GM06990 (cell line): ENCODE results near the gene TNNT3.

Experiments
- DNase-seq: peaks from one replicate; pipeline ENCODE4 v3.0.0-alpha.2; 2011; ENCODE audit not compliant: insufficient read length; ENCODE audit errors: extremely low read depth
- H3K27me3 ChIP-seq: replicated peaks from 2 replicates; pipeline ENCODE4 v1.6.0; 2011; ENCODE audit warnings: low read length; ENCODE audit not compliant: control insufficient read depth, insufficient read depth
- H3K36me3 ChIP-seq: 2 replicates; pipeline ENCODE4 v1.5.1; 2011; ENCODE audit warnings: low read length; ENCODE audit not compliant: control insufficient read depth, insufficient read depth
- H3K4me3 ChIP-seq: replicated peaks from 2 replicates; pipeline ENCODE4 v1.5.1; 2011; ENCODE audit warnings: low read depth, mild to moderate bottlenecking, control low read depth, low read length
- TF ChIP-seq, protein P1 (sequence below): IDR thresholded peaks from 2 replicates; pipeline ENCODE4 v1.5.1; 2011; ENCODE audit warnings: low read length, control low read depth, mild to moderate bottlenecking, inconsistent platforms; ENCODE audit not compliant: insufficient read depth, poor library complexity, severe bottlenecking

TNNT3 gene

DNA sequence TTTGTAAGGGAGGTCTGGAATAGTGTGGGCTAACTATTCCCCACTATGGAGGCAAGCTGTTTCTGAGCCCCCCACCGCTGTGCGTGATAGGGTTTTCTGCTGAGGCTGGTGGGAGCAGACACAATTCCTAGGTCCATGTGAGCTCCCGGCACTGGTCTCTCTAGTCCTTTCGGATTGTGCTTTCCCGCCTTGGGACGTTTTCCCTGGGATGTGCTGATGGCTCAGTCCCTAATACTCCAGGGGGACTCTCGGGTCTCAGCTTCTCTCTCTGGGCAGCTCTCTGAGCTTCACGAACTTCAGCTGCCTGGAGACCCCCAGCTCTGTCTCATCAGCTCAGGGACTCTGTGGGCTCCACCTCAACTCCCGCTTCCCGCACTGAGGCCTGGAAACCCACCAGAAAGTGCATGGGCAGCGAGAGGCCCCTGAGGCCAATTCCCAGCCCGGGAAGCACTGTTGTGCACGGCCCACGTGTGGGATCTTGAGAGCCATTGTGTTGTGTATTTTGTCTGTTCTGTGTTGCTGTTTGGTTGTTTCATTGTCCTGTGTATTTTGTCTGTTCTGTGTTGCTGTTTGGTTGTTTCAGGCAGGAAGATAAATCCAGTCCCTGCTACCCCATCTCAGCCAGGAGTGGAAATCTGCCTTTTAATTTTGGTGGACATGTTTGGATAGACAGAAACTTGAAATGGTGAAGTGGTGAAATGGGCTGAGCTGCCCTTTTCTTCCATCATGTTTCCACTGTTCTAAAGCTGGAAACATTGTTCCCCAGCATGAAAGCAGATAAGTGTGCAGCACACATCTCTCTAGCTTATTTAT, 12.7 kb upstream of the TNNT3 start:
- H3K27me3 ChIP-seq: 0 out of 2 replicates have a peak, but pooled peaks cover 1% of the 10 kb centered on the region
- no peak for DNase-seq
- no peaks in the 10 kb centered on the region for H3K36me3 ChIP-seq
- TF ChIP-seq, protein P1, sequence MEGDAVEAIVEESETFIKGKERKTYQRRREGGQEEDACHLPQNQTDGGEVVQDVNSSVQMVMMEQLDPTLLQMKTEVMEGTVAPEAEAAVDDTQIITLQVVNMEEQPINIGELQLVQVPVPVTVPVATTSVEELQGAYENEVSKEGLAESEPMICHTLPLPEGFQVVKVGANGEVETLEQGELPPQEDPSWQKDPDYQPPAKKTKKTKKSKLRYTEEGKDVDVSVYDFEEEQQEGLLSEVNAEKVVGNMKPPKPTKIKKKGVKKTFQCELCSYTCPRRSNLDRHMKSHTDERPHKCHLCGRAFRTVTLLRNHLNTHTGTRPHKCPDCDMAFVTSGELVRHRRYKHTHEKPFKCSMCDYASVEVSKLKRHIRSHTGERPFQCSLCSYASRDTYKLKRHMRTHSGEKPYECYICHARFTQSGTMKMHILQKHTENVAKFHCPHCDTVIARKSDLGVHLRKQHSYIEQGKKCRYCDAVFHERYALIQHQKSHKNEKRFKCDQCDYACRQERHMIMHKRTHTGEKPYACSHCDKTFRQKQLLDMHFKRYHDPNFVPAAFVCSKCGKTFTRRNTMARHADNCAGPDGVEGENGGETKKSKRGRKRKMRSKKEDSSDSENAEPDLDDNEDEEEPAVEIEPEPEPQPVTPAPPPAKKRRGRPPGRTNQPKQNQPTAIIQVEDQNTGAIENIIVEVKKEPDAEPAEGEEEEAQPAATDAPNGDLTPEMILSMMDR: no peak
- H3K4me3 ChIP-seq: no peak overlapping the region

DNA sequence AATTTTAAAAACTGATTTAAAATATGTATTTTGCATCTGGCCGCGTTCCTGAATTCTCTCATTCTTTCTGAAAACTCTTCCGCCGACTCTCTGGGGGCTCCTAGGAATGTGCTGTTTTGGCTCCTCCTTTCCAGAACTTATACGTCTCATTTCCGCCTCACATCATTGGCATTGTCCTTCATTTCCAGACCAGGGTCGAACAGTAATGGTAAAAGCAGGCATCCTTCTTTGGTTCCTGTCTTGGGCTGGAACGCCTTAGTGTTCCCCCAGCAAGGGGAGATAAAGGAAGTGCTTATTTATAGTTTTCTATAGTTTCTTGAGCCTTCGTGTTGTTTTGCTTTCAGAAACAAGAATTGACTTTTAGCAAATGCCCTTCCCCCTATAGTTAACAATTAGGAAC, 10.9 kb upstream of the TNNT3 start:
- no peak for DNase-seq
- H3K4me3 ChIP-seq: no peak overlapping the region
- TF ChIP-seq, protein P1: no peak
- no peaks in the 10 kb centered on the region for H3K36me3 ChIP-seq
- H3K27me3 ChIP-seq: peaks cover 1% of the 10 kb centered on the region; the same call in 1 of the 2 replicates

DNA sequence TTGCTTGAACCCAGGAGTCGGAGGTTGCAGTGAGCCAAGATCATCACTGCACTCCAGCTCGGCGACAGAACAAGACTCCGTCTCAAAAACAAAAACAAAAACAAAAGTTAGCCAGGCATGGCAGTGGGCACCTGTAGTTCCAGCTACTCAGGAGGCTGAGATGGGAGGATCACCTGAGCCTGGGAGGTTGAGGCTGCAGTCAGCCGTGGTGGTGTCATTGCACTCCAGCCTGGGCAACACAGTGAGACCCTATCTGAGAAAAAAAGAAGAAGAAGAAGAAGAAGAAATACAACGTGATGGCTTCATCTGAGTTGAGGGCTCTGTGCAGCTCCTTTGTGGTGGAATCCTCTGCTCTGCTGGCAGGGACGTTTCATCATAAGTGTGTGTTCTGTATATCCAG, 10.0 kb upstream of the TNNT3 start:
- Histone ChIP-seq H3K36me3 (no peaks in the 10 kb centered on the region), H3K27me3 (peaks cover 1% of the 10 kb centered on the region; the same call in 1 of the 2 replicates), H3K4me3 (no peak overlapping the region)
- DNase-seq: no peak
- TF ChIP-seq, protein P1: no peak

DNA sequence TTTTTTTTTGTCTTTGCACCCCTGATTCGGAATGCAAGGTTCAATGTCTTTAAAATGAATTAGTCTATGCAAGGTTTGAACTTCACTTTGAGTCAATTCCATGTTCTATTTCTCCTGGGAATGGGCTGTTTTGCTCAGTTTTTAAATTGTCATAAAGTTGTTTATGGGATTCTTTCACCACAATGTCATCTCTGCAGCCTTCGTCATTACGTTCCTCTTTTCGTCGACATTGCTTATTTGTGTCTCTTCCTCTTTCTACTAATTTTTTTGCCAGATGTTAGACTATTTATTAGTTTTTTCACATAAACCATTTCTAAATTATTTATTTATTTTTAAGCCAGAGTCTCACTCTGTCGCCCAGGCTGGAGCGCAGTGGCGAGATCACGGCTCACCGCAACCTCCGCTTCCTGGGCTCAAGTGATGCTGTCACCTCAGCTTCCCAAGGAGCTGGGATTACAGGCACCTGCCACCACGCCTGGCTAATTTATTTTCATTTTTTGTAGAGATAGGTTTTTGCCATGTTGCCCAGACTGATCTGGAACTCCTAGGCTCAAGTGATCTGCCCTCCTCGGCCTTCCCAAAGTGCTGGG, 7.1 kb upstream of the TNNT3 start:
- no peaks in the 10 kb centered on the region for H3K36me3 ChIP-seq
- H3K4me3 ChIP-seq: no peak overlapping the region
- DNase-seq: no peak
- no peaks in the 10 kb centered on the region; the same call in 1 of the 2 replicates for H3K27me3 ChIP-seq
- TF ChIP-seq, protein P1: no peak

DNA sequence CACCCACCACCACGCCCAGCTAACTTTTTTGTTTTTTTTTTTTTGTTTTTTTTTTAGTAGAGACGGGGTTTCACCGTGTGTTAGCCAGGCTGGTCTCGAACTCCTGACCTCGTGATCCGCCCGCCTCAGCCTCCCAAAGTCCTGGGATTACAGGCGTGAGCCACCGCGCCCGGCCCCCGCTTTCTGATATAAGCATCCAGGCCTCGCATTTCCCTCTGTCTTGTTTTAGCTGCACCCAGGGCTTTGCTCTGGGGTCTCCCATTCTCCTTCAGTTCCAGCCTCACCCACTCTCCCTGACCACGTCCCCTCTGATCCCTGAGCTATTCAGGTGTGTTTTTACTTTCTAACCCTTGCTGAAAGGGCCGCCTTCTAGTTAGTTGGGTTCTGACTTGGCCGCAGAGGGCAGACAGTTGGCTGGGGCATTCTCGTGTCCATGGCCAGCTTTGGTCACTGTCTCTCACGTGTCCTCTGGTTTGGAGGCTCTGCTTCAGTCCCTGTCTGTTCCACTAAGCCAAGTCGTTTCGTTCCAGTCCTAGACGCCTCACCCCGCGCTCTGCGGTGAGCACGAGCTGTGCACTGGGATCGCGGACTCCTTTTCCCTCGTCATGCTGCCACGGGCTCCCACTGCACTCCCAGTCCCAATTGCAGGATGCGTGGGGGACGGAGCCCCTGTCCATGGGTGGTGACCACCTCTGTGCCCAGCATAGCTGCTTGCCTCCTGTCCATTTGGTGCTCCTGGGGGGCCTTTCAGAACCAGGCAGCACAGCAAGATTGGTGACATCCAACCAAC, 6.0 kb upstream of the TNNT3 start:
- Histone ChIP-seq H3K27me3 (no peaks in the 10 kb centered on the region; the same call in 1 of the 2 replicates), H3K4me3 (no peak overlapping the region), H3K36me3 (no peaks in the 10 kb centered on the region)
- DNase-seq: no peak
- TF ChIP-seq, protein P1: no peak
